Activated CD8-positive, alpha-beta T cell treated with anti-CD3 and anti-CD28 coated beads for 36 hours (primary cell): ENCODE results near the gene CFI. TPM values are rescaled to one million over a fixed set of nuclear protein-coding genes. Genes with fewer than 3 reads are reported as not detected.

ENCODE experiments used
- ATAC-seq: fragments of 200-7000 bp; cut with Tn5 transposase; one replicate; pipeline ENCODE4 v1.10.0; 2021; ENCODE audit warnings: mild to moderate bottlenecking, moderate library complexity
- CTCF ChIA-PET: fragments of 350-600 bp; sonication (Branson Sonifier 250); formaldehyde crosslinking; loops from one replicate; lab custom pipeline; 2021; ENCODE audit warnings: antibody characterized with exemption; lab: Charles Lee
- POLR2A ChIA-PET: fragments of 350-600 bp; sonication (Branson Sonifier 250); formaldehyde crosslinking; loops from one replicate; lab custom pipeline; 2021; ENCODE audit warnings: antibody characterized with exemption; lab: Charles Lee
- DNase-seq: peaks from one replicate; pipeline ENCODE4 v3.0.0-alpha.2; 2020
- H3K27ac Mint-ChIP-seq: one replicate; pipeline ENCODE4 v1.8.0; 2021; ENCODE audit warnings: mild to moderate bottlenecking, mixed read lengths
- H3K27me3 Mint-ChIP-seq: one replicate; pipeline ENCODE4 v1.8.0; 2021; ENCODE audit warnings: mixed read lengths
- H3K36me3 Mint-ChIP-seq: one replicate; pipeline ENCODE4 v1.8.0; 2021; ENCODE audit warnings: low read depth, mixed read lengths
- H3K4me1 Mint-ChIP-seq: one replicate; pipeline ENCODE4 v1.8.0; 2021; ENCODE audit warnings: low read depth, mixed read lengths
- H3K4me3 Mint-ChIP-seq: one replicate; pipeline ENCODE4 v1.8.0; 2021; ENCODE audit warnings: mild to moderate bottlenecking, moderate library complexity, mixed read lengths
- H3K9me3 Mint-ChIP-seq: one replicate; pipeline ENCODE4 v1.8.0; 2021; ENCODE audit warnings: mixed read lengths
- intact Hi-C: fragments of 100-400 bp; cut with micrococcal nuclease; formaldehyde crosslinking; loops from one replicate; pipeline ENCODE4 v1.10.0; 2022
- total RNA-seq, 2 experiments: library from RNA; stranded (reverse); gene quantifications; one replicate each; pipeline ENCODE4 v1.2.3, GENCODE V29; 2021
- TF ChIP-seq, protein P1 (sequence below): fragments of 200-600 bp; IDR thresholded peaks from one replicate; pipeline ENCODE4 v1.8.0; 2022; ENCODE audit warnings: antibody characterized with exemption, mild to moderate bottlenecking

The CFI gene
- not detected for total RNA-seq

DNA sequence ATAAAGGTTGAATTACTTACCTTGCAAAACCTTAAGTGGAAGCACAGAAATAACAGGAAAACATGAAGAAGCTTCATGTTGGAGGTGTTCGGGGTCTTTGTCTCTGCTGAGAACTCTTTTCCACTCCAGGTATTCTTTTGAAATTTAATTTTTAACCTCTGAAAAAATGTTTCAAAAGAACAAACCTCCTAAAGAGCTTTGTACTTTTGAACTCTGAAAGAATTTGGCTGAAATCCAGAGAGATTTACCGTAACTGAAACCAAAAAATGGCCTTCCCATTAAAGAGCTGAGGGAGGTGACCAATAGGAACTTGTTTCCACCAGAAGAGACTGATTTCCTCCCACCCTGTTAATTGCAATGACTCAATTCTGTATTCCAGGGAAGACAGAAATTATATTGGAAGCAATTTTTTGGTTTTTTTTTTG, at the start of gene CFI:
Gene CFI (minus strand): TSS at position 105 of the 425 bp plus-strand sequence. CDS start 28 bp downstream, at position 77.
- no peak within 1 kb of the TSS for H3K27ac Mint-ChIP-seq
- ATAC-seq (no peak), DNase-seq (no peak)
- POLR2A ChIA-PET = interaction anchor here (0.6 kb wide), 1 partner anchor 28 kb away, joined by 3 read pairs; no protein-coding TSS in a partner anchor
- intact Hi-C loops = no loop called here
- no peaks in the 10 kb centered on the region for H3K4me1 Mint-ChIP-seq
- TF ChIP-seq, protein P1, sequence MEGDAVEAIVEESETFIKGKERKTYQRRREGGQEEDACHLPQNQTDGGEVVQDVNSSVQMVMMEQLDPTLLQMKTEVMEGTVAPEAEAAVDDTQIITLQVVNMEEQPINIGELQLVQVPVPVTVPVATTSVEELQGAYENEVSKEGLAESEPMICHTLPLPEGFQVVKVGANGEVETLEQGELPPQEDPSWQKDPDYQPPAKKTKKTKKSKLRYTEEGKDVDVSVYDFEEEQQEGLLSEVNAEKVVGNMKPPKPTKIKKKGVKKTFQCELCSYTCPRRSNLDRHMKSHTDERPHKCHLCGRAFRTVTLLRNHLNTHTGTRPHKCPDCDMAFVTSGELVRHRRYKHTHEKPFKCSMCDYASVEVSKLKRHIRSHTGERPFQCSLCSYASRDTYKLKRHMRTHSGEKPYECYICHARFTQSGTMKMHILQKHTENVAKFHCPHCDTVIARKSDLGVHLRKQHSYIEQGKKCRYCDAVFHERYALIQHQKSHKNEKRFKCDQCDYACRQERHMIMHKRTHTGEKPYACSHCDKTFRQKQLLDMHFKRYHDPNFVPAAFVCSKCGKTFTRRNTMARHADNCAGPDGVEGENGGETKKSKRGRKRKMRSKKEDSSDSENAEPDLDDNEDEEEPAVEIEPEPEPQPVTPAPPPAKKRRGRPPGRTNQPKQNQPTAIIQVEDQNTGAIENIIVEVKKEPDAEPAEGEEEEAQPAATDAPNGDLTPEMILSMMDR = no peak
- H3K36me3 Mint-ChIP-seq = no peaks in the 10 kb centered on the region
- CTCF ChIA-PET = interaction anchor here (1.2 kb wide), 1 partner anchor 374 kb away, joined by 3 read pairs; no protein-coding TSS in a partner anchor
- H3K4me3 Mint-ChIP-seq = no peak within 1 kb of the TSS
- peaks cover 1% of the 10 kb centered on the region for H3K27me3 Mint-ChIP-seq
- no peaks in the 10 kb centered on the region for H3K9me3 Mint-ChIP-seq

- H3K4me3 Mint-ChIP-seq = no peak overlapping the region
- no peaks in the 10 kb centered on the region for H3K9me3 Mint-ChIP-seq
- peaks cover 2% of the 10 kb centered on the region for H3K4me1 Mint-ChIP-seq
- CTCF ChIA-PET = no interaction called here
- intact Hi-C loops = no loop called here
- POLR2A ChIA-PET = no interaction called here
- H3K36me3 Mint-ChIP-seq = no peaks in the 10 kb centered on the region
- no peak for DNase-seq
- H3K27ac Mint-ChIP-seq = no peak overlapping the region
- no peak for ATAC-seq
- TF ChIP-seq, protein P1 = no peak
- no peaks in the 10 kb centered on the region for H3K27me3 Mint-ChIP-seq
Observed at GRCh38 chr4:109850601-109851000, 48.8 kb upstream of the CFI start.

DNA sequence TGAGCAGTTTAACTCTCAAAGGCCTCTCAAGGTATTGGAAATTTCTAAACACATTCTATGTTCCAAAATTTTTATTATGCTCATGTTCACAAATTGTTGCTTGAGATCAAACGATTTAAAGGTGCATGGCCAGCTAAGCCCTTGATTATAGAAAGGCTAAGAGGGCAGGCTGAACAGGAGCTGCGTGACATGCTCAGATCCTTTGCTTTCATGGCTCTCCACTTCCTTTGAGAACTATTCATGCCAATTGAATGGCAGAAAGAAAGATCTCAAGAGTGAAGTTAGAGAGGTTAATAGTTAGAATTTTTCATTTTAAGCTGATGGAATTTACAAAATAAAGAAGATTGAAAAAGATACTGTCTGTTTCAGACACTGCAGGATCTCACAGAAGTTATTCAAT, 46.7 kb upstream of the CFI start:
- DNase-seq = no peak
- no peak overlapping the region for H3K27ac Mint-ChIP-seq
- CTCF ChIA-PET = no interaction called here
- intact Hi-C loops = no loop called here
- no peaks in the 10 kb centered on the region for H3K9me3 Mint-ChIP-seq
- H3K27me3 Mint-ChIP-seq = no peaks in the 10 kb centered on the region
- TF ChIP-seq, protein P1 = no peak
- H3K36me3 Mint-ChIP-seq = no peaks in the 10 kb centered on the region
- no peak for ATAC-seq
- no peak overlapping the region for H3K4me3 Mint-ChIP-seq
- POLR2A ChIA-PET = no interaction called here
- peaks cover 2% of the 10 kb centered on the region for H3K4me1 Mint-ChIP-seq

DNA sequence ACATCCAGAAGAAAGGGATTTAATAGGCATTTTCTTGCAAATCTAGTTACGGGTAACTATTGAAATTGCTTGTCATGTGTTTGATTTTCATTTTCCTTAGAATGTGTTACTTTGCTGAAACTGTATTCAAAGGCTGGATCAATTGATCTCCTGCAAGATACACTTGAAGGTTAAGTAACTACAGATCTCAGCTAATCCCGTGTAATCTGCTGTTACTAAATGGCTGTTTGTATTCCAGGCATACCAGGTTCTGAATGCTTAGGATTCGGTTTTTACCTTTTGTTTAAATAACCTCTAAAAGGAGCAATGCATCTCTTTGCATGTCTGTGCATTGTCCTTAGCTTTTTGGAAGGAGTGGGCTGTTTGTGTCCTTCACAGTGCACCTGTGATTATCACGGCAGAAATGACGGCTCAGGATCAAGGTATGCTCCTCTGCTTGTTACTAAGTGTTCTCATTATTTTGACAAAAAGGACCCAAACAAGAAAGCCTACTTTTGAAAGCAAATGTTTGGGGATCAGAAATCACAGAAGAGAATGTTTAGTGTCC, 46.2 kb upstream of the CFI start, which contains the start of gene LRIT3:
Gene LRIT3 (plus strand): TSS at position 212 of the 547 bp plus-strand sequence. CDS start 95 bp downstream, at position 307.
- no peaks in the 10 kb centered on the region for H3K9me3 Mint-ChIP-seq
- DNase-seq (no peak), ATAC-seq (no peak)
- H3K4me3 Mint-ChIP-seq = no peak within 1 kb of the TSS
- POLR2A ChIA-PET = no interaction called here
- H3K36me3 Mint-ChIP-seq = no peaks in the 10 kb centered on the region
- H3K27me3 Mint-ChIP-seq = no peaks in the 10 kb centered on the region
- H3K27ac Mint-ChIP-seq = no peak within 1 kb of the TSS
- TF ChIP-seq, protein P1 = no peak
- intact Hi-C loops = no loop called here
- CTCF ChIA-PET = no interaction called here
- no peaks in the 10 kb centered on the region for H3K4me1 Mint-ChIP-seq

GRCh38 chr4:109846395-109847098, 44.7 kb upstream of the CFI start:
- Mint-ChIP-seq H3K36me3 (no peaks in the 10 kb centered on the region), H3K27me3 (no peaks in the 10 kb centered on the region), H3K4me3 (no peak overlapping the region), H3K9me3 (no peaks in the 10 kb centered on the region), H3K4me1 (no peaks in the 10 kb centered on the region), H3K27ac (no peak overlapping the region)
- intact Hi-C loops = no loop called here
- POLR2A ChIA-PET = no interaction called here
- DNase-seq = no peak
- CTCF ChIA-PET = interaction anchor here (0.8 kb wide), 1 partner anchor 423 kb away, joined by 3 read pairs; no protein-coding TSS in a partner anchor
- ATAC-seq = no peak
- TF ChIP-seq, protein P1 = no peak
